ENCODE data around the gene PLXND1.

DNA sequence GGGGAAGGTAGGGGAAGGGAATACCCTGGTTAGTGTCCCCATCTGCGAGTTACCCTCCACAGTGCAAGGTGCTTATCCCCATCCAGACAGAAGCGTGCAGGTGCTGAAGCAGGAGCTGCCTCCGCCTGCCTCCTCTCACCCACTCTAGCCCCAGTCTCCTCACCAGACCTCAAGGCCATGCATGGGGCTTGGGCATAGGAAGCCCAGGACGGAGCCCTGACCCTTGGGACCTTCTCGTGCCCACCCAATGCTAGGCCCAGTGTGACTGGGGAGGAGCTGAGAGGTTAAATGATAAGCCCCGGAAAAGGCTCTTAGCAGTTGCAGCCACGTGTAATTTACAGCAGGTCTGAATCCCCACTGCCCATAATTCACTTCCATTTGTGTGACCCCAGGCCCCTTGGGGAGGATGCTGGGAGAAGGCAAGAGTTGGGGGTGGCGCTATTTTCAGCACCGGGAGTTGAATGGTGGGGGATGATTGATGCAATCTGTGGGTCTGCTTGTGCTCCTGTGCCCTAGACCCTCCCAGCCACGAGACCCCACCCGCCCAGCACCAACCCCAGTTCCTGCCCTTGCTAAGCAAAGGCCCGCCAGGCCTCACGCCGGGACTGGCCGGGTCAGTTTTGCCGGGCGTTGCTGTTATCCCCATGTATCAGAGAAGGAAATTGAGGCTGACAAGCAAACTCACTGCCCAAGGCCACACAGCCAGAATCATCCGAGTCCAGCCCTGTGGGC, 14.5 kb upstream of the PLXND1 start:
- TF ChIP-seq, protein P1, sequence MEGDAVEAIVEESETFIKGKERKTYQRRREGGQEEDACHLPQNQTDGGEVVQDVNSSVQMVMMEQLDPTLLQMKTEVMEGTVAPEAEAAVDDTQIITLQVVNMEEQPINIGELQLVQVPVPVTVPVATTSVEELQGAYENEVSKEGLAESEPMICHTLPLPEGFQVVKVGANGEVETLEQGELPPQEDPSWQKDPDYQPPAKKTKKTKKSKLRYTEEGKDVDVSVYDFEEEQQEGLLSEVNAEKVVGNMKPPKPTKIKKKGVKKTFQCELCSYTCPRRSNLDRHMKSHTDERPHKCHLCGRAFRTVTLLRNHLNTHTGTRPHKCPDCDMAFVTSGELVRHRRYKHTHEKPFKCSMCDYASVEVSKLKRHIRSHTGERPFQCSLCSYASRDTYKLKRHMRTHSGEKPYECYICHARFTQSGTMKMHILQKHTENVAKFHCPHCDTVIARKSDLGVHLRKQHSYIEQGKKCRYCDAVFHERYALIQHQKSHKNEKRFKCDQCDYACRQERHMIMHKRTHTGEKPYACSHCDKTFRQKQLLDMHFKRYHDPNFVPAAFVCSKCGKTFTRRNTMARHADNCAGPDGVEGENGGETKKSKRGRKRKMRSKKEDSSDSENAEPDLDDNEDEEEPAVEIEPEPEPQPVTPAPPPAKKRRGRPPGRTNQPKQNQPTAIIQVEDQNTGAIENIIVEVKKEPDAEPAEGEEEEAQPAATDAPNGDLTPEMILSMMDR (conservative IDR thresholded peaks at IDR 0.05; ENCODE audit: low read length): no peak
- TF ChIP-seq EZH2phosphoT487 (IDR thresholded peaks at IDR 0.05; ENCODE audit: borderline replicate concordance): no peak
